ENCODE data around the gene SPEG.

DNA sequence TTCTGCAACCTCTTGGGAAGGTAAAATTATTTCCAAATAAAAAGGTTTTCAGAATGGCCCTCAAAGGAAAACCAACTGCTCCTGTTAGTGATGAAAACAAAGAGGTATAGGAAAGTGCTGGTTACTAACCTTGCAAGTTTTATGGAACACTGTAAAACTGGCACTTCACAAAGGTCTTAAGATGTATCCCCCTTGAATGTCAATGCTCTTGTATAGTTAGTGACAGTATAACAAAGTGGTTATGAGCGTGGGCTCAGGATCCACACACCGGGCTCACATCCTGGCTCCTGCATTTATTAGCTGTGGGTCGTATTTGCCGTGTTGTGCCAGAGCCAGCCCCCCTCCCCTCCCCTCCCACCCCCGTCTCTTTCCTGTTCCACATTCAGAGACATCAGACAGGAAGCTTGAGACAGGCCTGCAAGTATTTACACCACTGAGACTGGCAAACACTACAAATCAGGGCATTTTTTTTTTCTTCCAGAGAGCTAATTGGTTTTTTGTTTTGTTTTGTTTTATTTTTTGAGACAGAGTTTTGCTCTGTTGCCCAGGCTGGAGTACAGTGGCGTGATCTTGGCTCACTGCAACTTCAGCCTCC is 37.7 kb upstream of the SPEG start:
- TF ChIP-seq, protein P1, sequence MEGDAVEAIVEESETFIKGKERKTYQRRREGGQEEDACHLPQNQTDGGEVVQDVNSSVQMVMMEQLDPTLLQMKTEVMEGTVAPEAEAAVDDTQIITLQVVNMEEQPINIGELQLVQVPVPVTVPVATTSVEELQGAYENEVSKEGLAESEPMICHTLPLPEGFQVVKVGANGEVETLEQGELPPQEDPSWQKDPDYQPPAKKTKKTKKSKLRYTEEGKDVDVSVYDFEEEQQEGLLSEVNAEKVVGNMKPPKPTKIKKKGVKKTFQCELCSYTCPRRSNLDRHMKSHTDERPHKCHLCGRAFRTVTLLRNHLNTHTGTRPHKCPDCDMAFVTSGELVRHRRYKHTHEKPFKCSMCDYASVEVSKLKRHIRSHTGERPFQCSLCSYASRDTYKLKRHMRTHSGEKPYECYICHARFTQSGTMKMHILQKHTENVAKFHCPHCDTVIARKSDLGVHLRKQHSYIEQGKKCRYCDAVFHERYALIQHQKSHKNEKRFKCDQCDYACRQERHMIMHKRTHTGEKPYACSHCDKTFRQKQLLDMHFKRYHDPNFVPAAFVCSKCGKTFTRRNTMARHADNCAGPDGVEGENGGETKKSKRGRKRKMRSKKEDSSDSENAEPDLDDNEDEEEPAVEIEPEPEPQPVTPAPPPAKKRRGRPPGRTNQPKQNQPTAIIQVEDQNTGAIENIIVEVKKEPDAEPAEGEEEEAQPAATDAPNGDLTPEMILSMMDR (IDR thresholded peaks at IDR 0.05) = no peak
- no peak for TF ChIP-seq POLR2A (IDR thresholded peaks at IDR 0.05)
